AG08395 (cell line): Measurements from ENCODE around the gene ERAL1.
"Not testable (repeated sequence)": the region's sequence is repeated elsewhere in the genome, so short reads cannot be mapped to it uniquely, and the experiment has no call there.

Source experiments
- DNase-seq: peaks from one replicate; pipeline ENCODE4 v3.0.0; 2012; ENCODE audit warnings: mixed read lengths, low spot score

The ERAL1 gene

GRCh38 chr17:28879886-28880571 is 25.2 kb downstream of the ERAL1 start:
- no peak for DNase-seq

- DNase-seq = no peak
Measured at GRCh38 chr17:28880572-28880945, 25.7 kb downstream of the ERAL1 start.

- no peak for DNase-seq
Measured at GRCh38 chr17:28881533-28882056, 26.8 kb downstream of the ERAL1 start.

- no peak for DNase-seq
Measured at GRCh38 chr17:28882154-28882895, 27.5 kb downstream of the ERAL1 start.

GRCh38 chr17:28883967-28884702 is 29.3 kb downstream of the ERAL1 start:
- no peak for DNase-seq

GRCh38 chr17:28885363-28885762 is 30.5 kb downstream of the ERAL1 start:
- DNase-seq = no peak

GRCh38 chr17:28885951-28886350 is 31.1 kb downstream of the ERAL1 start:
- DNase-seq = no peak

- DNase-seq = no peak
Measured at GRCh38 chr17:28887871-28888471, 33.2 kb downstream of the ERAL1 start.

- no peak for DNase-seq
Measured at GRCh38 chr17:28888832-28889231, 34.0 kb downstream of the ERAL1 start.

GRCh38 chr17:28889996-28890395 is 35.2 kb downstream of the ERAL1 start:
- no peak for DNase-seq

- DNase-seq = no peak
Measured at GRCh38 chr17:28891201-28891600, 36.4 kb downstream of the ERAL1 start.

- DNase-seq = no peak
Measured at GRCh38 chr17:28892024-28892423, 37.2 kb downstream of the ERAL1 start.

- not testable (repeated sequence) for DNase-seq
Measured at GRCh38 chr17:28893248-28894183, 38.7 kb downstream of the ERAL1 start.

GRCh38 chr17:28895794-28896447 is 41.1 kb downstream of the ERAL1 start:
- DNase-seq = no peak

GRCh38 chr17:28896491-28896883 is 41.7 kb downstream of the ERAL1 start:
- DNase-seq = no peak

- peak; percentile 47 for DNase-seq
Measured at GRCh38 chr17:28896884-28897768, 42.3 kb downstream of the ERAL1 start, which contains the start of gene FLOT2. Gene FLOT2, minus strand, starts transcription at chr17:28897733. Its CDS starts 159 bp downstream, at chr17:28897574.

GRCh38 chr17:28897769-28898526 is 43.1 kb downstream of the ERAL1 start:
- DNase-seq = no peak

- DNase-seq = no peak
Measured at GRCh38 chr17:28898527-28898955, 43.7 kb downstream of the ERAL1 start.
